SK-N-MC (cell line): ENCODE data around the gene PPP1R2B.

Experiments used
- DNase-seq: peaks from one replicate; pipeline ENCODE4 v3.0.0-alpha.2; 2011; ENCODE audit warnings: low read depth, low spot score
- H3K27ac ChIP-seq: fragments of 200-600 bp; sonication (generic); 2 replicates; pipeline ENCODE4 v1.5.1; 2016; ENCODE audit warnings: mixed run types
- H3K36me3 ChIP-seq: fragments of 200-600 bp; sonication (generic); 2 replicates; pipeline ENCODE4 v1.6.1; 2017; ENCODE audit warnings: antibody characterized with exemption, low read length, mixed read lengths; ENCODE audit not compliant: insufficient read depth
- H3K4me3 ChIP-seq: fragments of 200-600 bp; sonication (generic); 2 replicates; pipeline ENCODE4 v1.5.1; 2016
- H3K9ac ChIP-seq: fragments of 200-600 bp; sonication (generic); 2 replicates; pipeline ENCODE4 v1.8.0; 2017; ENCODE audit warnings: mixed run types, mixed read lengths; ENCODE audit not compliant: insufficient read length
- H3K9me3 ChIP-seq: fragments of 200-600 bp; sonication (generic); 2 replicates; pipeline ENCODE4 v1.6.1; 2017; ENCODE audit warnings: low read depth, mild to moderate bottlenecking, antibody characterized with exemption, low read length, moderate library complexity, mixed read lengths
- EZH2 ChIP-seq: fragments of 200-600 bp; sonication (generic); IDR thresholded peaks from one replicate; pipeline ENCODE4 v1.6.1; 2017; ENCODE audit warnings: antibody characterized with exemption
- FOXP2 ChIP-seq: optimal IDR thresholded peaks from 2 replicates; pipeline ENCODE3; 2011; ENCODE audit warnings: mild to moderate bottlenecking, moderate library complexity; ENCODE audit not compliant: insufficient read depth; ENCODE audit errors: extremely low read length, control extremely low read depth
- POLR2AphosphoS5 ChIP-seq: IDR thresholded peaks from 2 replicates; pipeline ENCODE4 v1.6.1; 2012; ENCODE audit warnings: mild to moderate bottlenecking, low read depth, low read length, borderline replicate concordance

The PPP1R2B gene

DNA sequence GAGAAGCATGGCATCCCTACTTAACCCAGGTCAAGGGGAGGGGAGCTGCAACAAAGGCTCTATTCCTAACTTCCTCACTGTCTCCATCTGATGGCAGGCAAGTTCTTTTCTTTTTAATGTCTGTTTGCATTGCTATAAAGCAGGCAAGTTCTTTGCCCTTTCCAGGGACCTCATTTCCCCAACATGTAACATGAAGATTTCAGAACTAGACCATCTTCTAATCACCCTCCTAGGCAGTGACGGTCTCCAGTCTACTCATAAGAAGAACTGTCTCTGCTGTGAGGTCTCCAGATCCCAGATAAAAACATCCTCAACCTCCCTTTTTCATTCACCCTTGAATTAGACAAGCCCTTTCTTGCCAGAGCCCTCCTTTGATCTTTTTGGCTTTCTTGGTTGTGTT lies 42.1 kb downstream of the PPP1R2B start:
- Histone ChIP-seq H3K27ac (no peak overlapping the region), H3K9me3 (no peaks in the 10 kb centered on the region), H3K36me3 (no peaks in the 10 kb centered on the region), H3K9ac (no peak overlapping the region), H3K4me3 (no peak overlapping the region)
- no peak for DNase-seq
- TF ChIP-seq FOXP2 (no peak), POLR2AphosphoS5 (no peak), EZH2 (no peak)

DNA sequence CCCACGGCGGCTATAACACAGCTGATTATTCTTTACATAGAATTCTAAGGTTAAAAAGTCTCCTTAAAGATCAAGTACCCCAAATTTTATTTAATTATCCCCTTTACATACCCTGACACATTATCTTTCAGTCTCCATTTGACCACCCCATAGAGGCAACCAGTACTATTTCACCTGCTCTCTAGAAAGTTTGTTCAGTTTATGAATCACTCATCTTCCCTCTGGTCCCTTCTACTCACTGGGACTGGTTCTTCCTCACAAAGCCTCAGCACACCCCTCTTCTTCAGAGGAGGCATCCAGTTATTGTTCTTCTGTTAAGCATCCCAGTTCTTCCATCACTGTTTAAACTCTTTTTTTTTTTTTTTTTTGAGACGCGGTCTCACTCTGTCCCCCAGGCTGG lies 42.8 kb downstream of the PPP1R2B start:
- Histone ChIP-seq H3K9me3 (no peaks in the 10 kb centered on the region), H3K36me3 (no peaks in the 10 kb centered on the region), H3K27ac (no peak overlapping the region), H3K4me3 (no peak overlapping the region), H3K9ac (no peak overlapping the region)
- TF ChIP-seq EZH2 (no peak), FOXP2 (no peak)
- no peak for DNase-seq

GRCh38 chr5:156893517-156893916 lies 43.4 kb downstream of the PPP1R2B start:
- TF ChIP-seq FOXP2 (no peak), POLR2AphosphoS5 (no peak), EZH2 (no peak)
- no peak for DNase-seq
- Histone ChIP-seq H3K27ac (no peak overlapping the region), H3K9me3 (no peaks in the 10 kb centered on the region), H3K9ac (no peak overlapping the region), H3K36me3 (no peaks in the 10 kb centered on the region), H3K4me3 (no peak overlapping the region)

GRCh38 chr5:156896546-156896945 lies 46.5 kb downstream of the PPP1R2B start:
- Histone ChIP-seq H3K36me3 (no peaks in the 10 kb centered on the region), H3K4me3 (no peak overlapping the region), H3K27ac (no peak overlapping the region), H3K9me3 (no peaks in the 10 kb centered on the region), H3K9ac (no peak overlapping the region)
- TF ChIP-seq POLR2AphosphoS5 = no peak
- no peak for DNase-seq
